Testis (tissue), 2 donors: ENCODE measurements around the gene WFDC12.

Source experiments
- POLR2A ChIP-seq: fragments of 450-650 bp; IDR thresholded peaks from one replicate; pipeline ENCODE4 v1.6.1; 2017; ENCODE audit warnings: antibody characterized with exemption, mild to moderate bottlenecking, moderate library complexity
- TF ChIP-seq, protein P1 (sequence below), 3 experiments: fragments of 450-650 bp in 2 of 3; fragments of 200-600 bp in 1 of 3; sonication (generic) in 1 of 3; IDR thresholded peaks; one replicate each; pipeline ENCODE4 v1.5.1; 2016 to 2019; ENCODE audit warnings: antibody characterized with exemption in 3 of 3, mild to moderate bottlenecking in 2 of 3, moderate library complexity in 1 of 3

DNA sequence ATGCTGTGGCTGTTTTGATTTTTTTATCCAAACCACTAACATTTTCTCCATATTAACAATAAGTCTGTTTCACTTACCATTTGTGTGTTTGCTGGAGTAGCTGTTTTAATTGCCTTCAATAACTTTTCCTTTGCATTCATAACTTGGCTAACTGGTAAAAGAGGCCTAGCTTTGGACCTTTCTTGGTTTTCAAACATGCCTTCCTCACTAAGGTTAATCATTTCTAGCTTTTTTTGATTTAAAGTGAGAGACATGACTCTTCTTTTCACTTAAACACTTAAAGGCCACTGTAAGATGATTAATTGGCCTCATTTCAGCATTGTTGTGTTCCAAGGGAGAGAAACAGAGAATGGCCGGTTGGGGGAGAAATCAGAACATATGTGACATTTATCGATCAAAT, 2.9 kb downstream of the WFDC12 start:
- TF ChIP-seq, protein P1, sequence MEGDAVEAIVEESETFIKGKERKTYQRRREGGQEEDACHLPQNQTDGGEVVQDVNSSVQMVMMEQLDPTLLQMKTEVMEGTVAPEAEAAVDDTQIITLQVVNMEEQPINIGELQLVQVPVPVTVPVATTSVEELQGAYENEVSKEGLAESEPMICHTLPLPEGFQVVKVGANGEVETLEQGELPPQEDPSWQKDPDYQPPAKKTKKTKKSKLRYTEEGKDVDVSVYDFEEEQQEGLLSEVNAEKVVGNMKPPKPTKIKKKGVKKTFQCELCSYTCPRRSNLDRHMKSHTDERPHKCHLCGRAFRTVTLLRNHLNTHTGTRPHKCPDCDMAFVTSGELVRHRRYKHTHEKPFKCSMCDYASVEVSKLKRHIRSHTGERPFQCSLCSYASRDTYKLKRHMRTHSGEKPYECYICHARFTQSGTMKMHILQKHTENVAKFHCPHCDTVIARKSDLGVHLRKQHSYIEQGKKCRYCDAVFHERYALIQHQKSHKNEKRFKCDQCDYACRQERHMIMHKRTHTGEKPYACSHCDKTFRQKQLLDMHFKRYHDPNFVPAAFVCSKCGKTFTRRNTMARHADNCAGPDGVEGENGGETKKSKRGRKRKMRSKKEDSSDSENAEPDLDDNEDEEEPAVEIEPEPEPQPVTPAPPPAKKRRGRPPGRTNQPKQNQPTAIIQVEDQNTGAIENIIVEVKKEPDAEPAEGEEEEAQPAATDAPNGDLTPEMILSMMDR (IDR thresholded peaks at IDR 0.05): no peak
- TF ChIP-seq POLR2A: no peak
